GM13976 (cell line): ENCODE data around the gene CAMKK2.
"Not testable (repeated sequence)": the region's sequence is repeated elsewhere in the genome, so short reads cannot be mapped to it uniquely, and the experiment has no call there.

ENCODE experiments used
- DNase-seq: peaks from one replicate; pipeline ENCODE4 v3.0.0; 2012; ENCODE audit warnings: low spot score
- in situ Hi-C: fragments of 300-500 bp; cut with MboI; formaldehyde crosslinking; loops from one replicate; pipeline ENCODE4 v1.12.0; 2022; ENCODE audit warnings: low sequenced_read_pairs, mixed read lengths, inconsistent platforms; ENCODE audit not compliant: unreplicated experiment
- TF ChIP-seq, protein P1 (sequence below): IDR thresholded peaks from 2 replicates; pipeline ENCODE4 v1.5.1; 2012; ENCODE audit warnings: borderline replicate concordance, mild to moderate bottlenecking; ENCODE audit not compliant: insufficient read depth; ENCODE audit errors: extremely low read depth, missing control alignments, control extremely low read depth

Gene CAMKK2

DNA sequence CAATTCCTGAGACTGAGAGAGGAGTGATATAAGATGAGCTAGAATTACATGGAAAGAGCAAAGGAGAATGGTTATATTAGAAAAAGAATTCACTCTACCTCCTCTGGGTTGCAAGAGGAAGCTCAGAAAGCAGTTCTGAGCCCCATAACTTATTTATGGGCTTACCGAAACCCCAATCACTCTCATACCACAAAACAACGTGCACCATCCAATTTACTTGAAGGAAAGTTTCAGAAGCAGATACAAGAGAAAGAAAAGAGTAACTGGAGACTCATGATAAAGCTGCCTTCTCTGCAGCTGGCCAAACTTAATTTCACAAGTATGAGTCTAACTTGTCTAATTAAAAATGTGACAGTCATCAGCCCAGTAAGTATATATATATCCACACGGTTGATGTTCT lies 27.4 kb upstream of the CAMKK2 start:
- TF ChIP-seq, protein P1, sequence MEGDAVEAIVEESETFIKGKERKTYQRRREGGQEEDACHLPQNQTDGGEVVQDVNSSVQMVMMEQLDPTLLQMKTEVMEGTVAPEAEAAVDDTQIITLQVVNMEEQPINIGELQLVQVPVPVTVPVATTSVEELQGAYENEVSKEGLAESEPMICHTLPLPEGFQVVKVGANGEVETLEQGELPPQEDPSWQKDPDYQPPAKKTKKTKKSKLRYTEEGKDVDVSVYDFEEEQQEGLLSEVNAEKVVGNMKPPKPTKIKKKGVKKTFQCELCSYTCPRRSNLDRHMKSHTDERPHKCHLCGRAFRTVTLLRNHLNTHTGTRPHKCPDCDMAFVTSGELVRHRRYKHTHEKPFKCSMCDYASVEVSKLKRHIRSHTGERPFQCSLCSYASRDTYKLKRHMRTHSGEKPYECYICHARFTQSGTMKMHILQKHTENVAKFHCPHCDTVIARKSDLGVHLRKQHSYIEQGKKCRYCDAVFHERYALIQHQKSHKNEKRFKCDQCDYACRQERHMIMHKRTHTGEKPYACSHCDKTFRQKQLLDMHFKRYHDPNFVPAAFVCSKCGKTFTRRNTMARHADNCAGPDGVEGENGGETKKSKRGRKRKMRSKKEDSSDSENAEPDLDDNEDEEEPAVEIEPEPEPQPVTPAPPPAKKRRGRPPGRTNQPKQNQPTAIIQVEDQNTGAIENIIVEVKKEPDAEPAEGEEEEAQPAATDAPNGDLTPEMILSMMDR, result no peak
- in situ Hi-C loops, result no loop called here
- DNase-seq, result no peak

DNA sequence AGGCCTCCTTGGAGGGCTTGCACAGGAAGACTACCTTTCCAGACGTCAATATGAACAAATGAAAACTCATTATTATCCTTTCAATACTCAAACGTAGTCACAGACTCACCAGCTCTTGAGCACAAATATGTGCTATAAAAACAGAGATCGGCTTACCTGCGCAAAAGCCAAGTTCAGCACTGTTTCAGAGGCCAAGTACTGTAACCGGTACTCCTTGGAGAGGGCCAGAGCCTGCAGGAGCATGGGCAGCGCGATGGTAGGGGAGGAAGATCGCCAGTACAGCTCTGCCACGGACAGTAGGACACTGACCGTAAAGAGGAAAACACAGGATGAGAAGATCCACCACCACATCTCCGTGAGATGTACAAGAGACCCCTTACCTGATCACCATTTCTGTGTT lies 21.6 kb upstream of the CAMKK2 start:
- in situ Hi-C loops, result no loop called here
- DNase-seq, result no peak
- TF ChIP-seq, protein P1, result no peak

DNA sequence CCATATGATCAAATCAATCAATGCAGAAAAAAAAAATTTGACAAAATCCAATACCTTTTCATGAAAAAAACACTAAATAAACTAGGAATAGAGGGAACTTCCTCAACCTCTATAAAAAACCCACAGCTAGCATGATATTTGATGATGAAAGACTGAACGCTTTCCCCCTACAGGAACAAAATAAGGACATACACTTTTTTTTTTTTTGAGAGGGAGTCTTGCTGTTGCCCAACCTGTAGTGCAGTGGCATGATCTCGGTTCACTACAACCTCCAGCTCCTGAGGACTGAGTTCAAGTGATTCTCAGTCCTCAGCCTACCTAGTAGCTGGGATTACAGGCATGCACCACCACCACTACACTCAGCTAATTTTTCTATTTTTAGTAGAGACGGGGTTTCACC lies 17.9 kb upstream of the CAMKK2 start:
- in situ Hi-C loops, result no loop called here
- TF ChIP-seq, protein P1, result no peak
- no peak for DNase-seq

DNA sequence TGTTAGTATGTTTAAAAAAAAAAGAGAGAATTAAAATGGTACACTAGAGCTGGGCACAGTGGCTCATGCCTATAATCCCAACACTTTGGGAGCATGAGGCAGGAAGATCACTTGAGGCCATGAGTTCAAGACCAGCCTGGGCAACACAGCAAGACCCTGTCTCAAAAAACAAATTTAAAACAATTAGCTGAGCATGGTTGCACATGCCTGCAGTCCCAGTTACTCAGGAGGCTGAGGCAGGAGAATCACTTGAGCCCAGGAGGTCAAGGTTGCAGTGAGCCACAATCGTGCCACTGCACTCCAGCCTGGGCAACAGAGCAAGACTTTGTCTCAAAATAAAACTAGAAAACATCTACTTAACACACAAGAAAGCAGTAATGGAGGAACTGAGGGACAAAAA lies 13.7 kb upstream of the CAMKK2 start:
- in situ Hi-C loops, DNase-seq: not testable (repeated sequence)

DNA sequence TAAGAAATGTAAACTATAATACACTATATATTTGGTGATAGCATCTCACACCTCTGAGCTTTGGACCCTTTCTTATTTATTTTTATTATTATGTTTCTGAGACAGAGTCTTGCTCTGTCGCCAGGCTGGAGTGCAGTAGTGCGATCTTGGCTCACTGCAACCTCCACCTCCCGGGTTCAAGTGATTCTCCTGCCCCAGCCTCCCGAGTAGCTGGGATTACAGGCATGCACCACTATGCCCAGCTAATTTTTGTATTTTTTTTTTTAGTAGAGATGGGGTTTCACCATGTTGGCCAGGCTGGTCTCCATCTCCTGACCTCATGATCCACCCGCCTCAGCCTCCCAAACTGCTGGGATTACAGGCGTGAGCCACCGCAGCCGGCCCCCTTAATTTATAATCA lies 10.9 kb upstream of the CAMKK2 start:
- DNase-seq, in situ Hi-C loops: not testable (repeated sequence)

DNA sequence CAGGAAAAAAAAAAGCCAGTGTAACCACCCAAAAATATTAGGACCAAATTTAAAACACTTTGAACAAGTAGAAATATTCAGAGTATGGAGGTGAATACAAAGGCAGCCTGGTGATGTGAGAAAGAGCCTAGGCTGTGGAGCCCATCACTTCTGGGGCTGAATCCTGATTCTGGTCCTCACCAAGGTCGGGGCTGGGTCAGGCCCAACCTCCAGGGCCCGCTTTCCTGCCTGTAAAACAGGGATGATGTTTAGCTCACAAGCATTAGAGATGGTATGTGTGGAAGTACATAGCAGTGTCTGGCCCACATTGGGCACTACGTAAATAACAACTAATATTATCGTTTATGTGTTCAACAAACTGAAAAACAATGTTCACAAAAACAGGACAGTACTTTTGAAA lies 7.8 kb upstream of the CAMKK2 start:
- in situ Hi-C loops, result no loop called here
- no peak for DNase-seq
- TF ChIP-seq, protein P1, result no peak

DNA sequence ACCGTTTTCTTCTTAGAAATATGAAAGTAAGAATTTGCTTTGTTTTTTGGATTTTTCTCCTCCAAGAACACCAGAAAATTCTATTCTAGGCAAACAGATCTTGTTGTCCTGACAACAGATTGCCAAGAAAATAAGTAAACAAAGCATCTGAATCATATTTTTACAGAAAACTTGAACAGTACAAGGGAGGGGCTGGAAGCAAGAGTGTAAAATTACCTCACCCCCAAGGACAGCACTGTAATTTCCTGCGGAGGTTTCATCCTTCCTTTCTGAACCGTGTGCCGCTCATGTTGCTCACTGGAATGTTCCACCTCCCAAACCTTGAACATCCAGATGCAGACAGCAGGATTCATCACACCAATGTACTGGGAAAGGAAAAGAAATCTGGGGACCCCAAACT lies 5.4 kb upstream of the CAMKK2 start:
- TF ChIP-seq, protein P1, result no peak
- no peak for DNase-seq
- in situ Hi-C loops, result no loop called here

DNA sequence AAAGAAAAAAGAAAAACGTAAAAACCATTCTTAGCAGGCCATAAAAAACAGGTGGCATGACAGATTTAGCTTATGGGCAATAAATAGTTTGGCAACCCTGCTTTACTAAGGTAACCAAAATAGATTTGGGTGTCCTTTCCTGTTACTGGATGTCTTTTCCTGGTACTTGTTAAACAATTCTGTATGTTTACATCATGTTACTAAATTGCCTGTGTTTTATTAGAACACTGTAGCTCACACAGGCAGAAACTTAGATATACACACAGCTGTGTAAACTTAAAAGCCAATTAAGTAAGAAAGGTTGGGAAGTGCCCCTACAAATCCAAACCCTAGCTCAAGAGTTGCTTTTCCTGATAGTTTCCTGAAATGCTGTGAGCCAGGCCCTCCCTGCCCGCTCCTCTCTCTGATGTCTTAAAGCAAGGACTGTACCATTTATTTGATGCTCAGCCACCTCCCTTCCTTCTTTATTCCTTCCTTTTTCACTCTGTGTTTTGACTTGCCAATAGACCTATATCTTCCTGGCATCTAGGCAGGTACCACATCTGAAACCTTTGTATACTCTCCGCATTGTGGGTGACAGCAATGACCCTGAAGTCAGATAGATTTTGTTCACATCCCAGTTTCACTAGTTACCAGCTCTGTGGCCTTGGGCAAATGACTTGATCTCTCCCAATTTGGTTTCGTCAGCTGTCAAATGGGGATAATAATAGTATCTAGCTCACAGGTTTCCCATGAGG lies 3.7 kb upstream of the CAMKK2 start:
- TF ChIP-seq, protein P1, result no peak
- in situ Hi-C loops, result no loop called here
- no peak for DNase-seq
